ENCODE results near the gene CDKN1C. TPM values are rescaled to one million over a fixed set of nuclear protein-coding genes. Genes with fewer than 3 reads are reported as not detected.

The CDKN1C gene
- total and polyA plus RNA-seq, 12 donors = 17.7 to 817 (median 321) TPM

DNA sequence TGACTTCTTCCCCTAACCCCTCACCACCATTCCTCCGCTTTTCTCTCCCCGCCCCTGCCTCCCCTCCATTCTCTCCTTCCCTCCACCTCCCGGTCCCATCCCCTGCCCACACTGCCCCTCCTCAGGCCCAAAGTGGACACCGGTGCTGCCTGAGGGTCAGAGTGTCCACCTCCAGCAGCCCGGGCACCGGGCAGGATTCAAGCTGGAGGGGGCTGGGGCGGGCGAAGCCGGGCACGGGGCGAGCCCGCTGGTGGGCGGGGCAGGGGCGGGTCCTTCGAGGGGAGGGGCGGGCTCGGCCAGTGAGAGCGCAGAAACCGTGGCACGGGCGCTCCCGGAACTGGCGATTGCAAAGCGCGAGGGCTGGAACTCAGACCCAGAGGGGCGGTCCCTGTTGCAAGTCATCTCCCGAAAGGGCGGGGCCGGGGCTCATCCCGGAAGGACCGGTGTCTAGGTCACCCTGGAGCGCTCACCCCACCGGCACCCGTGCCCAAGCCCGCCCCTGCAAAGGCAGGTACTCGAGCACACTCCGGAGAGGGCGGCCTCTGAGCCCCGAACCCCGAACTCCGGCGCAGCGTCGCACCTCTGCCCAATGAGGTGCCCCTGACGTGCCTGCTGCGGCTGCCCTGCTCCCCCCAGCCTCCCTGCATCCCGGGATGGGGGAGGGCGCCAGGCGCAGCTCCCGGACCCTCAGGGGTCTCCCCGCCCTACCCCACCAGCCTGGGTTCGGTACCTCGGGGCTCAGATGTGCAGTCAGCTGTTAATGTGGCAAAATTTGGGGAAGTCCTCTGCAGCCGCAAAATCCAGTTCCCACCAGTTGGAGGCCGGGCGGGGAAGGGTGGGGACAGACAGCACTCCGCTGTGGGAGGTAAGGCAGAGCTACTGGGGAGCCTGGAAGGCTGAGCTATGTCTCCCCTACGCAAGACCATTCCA is 16.5 kb upstream of the CDKN1C start:
- WGBS, 4 donors = 6 to 26% (median 12%) methylated on average over 10 to 58 of the region's 58 CpGs
- H3K4me1 ChIP-seq (replicated peaks in 1 of 2) = peaks cover 6 to 24% of the 10 kb centered on the region in 2 donors
- H3K4me3 ChIP-seq = peak overlapping the region in 3 of 4 donors; percentile 33 to 65 (median 63)
- peak; percentile 92 to 97 (median 97) for DNase-seq
- no peaks in the 10 kb centered on the region for H3K9me3 ChIP-seq (replicated peaks in 1 of 3)
- H3K36me3 ChIP-seq (replicated peaks in 1 of 2) = no peaks in the 10 kb centered on the region
- intact Hi-C loops (cut with DNase I) = loop anchor here in 1 of 2 donors (10.0 kb wide), 1 partner anchor 607 kb away; no protein-coding TSS in a partner anchor
- peak overlapping the region in 4 of 5 donors; percentile 58 to 85 (median 62) for H3K27ac ChIP-seq
- TF ChIP-seq POLR2A (IDR thresholded peaks at IDR 0.05) = peak in 1 of 2 donors; percentile 40
- TF ChIP-seq, protein P1, sequence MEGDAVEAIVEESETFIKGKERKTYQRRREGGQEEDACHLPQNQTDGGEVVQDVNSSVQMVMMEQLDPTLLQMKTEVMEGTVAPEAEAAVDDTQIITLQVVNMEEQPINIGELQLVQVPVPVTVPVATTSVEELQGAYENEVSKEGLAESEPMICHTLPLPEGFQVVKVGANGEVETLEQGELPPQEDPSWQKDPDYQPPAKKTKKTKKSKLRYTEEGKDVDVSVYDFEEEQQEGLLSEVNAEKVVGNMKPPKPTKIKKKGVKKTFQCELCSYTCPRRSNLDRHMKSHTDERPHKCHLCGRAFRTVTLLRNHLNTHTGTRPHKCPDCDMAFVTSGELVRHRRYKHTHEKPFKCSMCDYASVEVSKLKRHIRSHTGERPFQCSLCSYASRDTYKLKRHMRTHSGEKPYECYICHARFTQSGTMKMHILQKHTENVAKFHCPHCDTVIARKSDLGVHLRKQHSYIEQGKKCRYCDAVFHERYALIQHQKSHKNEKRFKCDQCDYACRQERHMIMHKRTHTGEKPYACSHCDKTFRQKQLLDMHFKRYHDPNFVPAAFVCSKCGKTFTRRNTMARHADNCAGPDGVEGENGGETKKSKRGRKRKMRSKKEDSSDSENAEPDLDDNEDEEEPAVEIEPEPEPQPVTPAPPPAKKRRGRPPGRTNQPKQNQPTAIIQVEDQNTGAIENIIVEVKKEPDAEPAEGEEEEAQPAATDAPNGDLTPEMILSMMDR (IDR thresholded peaks at IDR 0.05) = no peak
- H3K27me3 ChIP-seq = no peaks in the 10 kb centered on the region

DNA sequence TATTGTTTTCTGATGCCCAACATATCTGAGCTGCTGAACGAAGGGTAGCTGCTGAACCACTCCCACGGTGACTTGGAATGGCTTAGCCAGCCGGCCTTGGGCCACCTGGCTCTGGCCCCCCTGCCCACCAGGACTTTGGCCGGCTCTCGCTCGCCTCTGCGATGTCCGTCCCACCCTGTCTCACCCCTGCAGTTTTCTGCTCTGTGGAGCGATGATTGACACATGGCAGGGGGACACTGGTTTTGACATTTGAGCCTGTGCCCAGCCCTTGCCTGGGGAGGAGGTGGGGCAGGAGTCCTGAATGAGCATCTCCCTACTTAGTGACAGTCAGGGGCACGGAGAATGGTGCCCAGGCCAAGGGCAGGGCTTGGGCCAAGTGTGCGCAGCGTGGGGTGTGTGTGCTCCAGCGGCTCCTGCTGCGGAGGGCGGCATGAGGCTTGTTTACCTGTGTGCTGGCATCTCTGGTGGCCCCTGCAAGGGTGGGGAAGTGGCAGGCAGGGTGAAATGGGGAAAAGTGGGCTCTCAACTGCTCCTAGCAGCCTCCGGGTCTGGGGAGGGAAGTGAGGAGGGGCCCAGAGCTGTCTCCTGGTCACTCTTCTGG is 15.7 kb upstream of the CDKN1C start:
- no peaks in the 10 kb centered on the region for H3K36me3 ChIP-seq (replicated peaks in 1 of 2)
- TF ChIP-seq, protein P1 (IDR thresholded peaks at IDR 0.05) = peak in 1 of 6 experiments; percentile 1
- TF ChIP-seq POLR2A (IDR thresholded peaks at IDR 0.05) = no peak
- H3K9me3 ChIP-seq (replicated peaks in 1 of 3) = no peaks in the 10 kb centered on the region
- intact Hi-C loops (cut with DNase I) = loop anchor here in 1 of 2 donors (10.0 kb wide), 1 partner anchor 606 kb away; no protein-coding TSS in a partner anchor
- 79 to 89% (median 84%) methylated on average over 15 to 16 of the region's 16 CpGs for WGBS, 4 donors
- peak overlapping the region in 1 of 4 donors; percentile 63 for H3K4me3 ChIP-seq
- peak overlapping the region in 3 of 5 donors; percentile 59 to 85 (median 66) for H3K27ac ChIP-seq
- no peak for DNase-seq
- H3K27me3 ChIP-seq = no peaks in the 10 kb centered on the region
- H3K4me1 ChIP-seq (replicated peaks in 1 of 2) = peaks cover 6 to 24% of the 10 kb centered on the region in 2 donors

DNA sequence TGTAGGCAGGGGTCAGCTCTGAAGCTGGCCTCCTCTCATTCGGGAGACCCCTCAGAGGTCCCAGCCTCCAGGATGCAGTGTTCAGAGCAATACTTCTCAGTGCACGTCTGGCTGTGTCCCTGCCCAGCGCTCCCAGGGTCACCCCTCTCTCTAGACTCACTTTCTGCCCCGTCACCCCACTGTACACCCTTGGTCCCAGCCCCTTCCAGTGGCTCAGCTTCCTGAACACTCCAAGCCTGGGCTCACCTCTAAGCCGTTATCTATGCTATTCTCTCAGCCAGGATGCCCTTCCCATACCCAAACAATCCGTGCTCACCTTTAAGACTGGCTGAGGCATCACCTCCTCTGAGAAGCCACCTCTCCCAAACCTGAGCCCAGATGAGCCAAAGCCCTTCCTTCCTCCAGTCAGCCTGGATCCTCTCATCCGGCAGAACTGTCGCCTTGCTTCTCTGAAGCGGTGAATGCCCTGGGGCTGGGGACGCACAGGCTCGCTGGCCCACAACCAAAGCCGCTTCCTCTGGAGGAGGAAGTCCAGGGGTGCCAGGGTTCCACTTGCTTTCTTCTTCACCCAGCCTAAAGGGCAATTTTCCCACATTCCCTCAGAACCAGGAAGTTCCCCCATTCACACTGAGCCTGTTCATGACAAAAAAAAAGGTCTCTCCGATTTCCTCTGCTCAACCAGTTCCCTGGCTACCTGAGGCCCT is 13.7 kb upstream of the CDKN1C start:
- TF ChIP-seq, protein P1 (IDR thresholded peaks at IDR 0.05) = no peak
- TF ChIP-seq POLR2A (IDR thresholded peaks at IDR 0.05) = no peak
- no peak overlapping the region for H3K4me3 ChIP-seq
- no peaks in the 10 kb centered on the region for H3K27me3 ChIP-seq
- intact Hi-C loops (cut with DNase I) = no loop called here
- peaks cover 6 to 24% of the 10 kb centered on the region in 2 donors for H3K4me1 ChIP-seq (replicated peaks in 1 of 2)
- H3K27ac ChIP-seq = peak overlapping the region in 4 of 5 donors; percentile 53 to 89 (median 68)
- no peaks in the 10 kb centered on the region for H3K9me3 ChIP-seq (replicated peaks in 1 of 3)
- 64 to 75% (median 70%) methylated on average over 9 to 13 of the region's 13 CpGs for WGBS, 4 donors
- peak in 6 of 7 donors; percentile 47 to 71 (median 58) for DNase-seq
- H3K36me3 ChIP-seq (replicated peaks in 1 of 2) = no peaks in the 10 kb centered on the region

All from adrenal gland (tissue), 12 donors.